GM18511 (cell line): Measurements from ENCODE around the gene CHSY3.
A peak's percentile ranks its signal among the peaks of the same experiment; 100 is the strongest.

ENCODE experiments used
- ATAC-seq: cut with Tn5 transposase; IDR thresholded peaks from one replicate; pipeline ENCODE4 v1.9.1; 2021; ENCODE audit warnings: mild to moderate bottlenecking, moderate library complexity; ENCODE audit not compliant: unreplicated experiment

Gene CHSY3

GRCh38 chr5:130090569-130091270 lies 186.5 kb downstream of the CHSY3 start:
- no peak for ATAC-seq

GRCh38 chr5:130092991-130093390 lies 188.7 kb downstream of the CHSY3 start:
- ATAC-seq: no peak

DNA sequence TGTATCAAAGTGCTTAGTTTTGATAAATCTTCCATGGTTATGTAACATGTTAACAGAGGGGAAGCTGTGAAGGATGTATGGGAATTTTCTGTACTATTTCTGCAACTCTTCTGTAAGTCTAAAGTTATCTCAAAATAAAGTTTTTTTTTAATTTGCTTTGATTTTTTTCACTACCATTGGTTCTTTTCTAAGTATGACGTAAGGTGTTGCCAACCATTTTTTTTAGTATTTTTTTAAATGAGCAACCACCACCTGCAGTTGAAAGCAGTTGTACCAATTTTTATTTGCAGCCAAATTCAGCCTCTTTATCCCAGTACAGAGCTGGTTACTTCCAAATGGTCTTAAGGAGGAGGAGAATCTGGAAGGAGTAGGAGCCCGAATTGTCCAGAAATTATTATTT lies 192.2 kb downstream of the CHSY3 start:
- ATAC-seq: no peak

DNA sequence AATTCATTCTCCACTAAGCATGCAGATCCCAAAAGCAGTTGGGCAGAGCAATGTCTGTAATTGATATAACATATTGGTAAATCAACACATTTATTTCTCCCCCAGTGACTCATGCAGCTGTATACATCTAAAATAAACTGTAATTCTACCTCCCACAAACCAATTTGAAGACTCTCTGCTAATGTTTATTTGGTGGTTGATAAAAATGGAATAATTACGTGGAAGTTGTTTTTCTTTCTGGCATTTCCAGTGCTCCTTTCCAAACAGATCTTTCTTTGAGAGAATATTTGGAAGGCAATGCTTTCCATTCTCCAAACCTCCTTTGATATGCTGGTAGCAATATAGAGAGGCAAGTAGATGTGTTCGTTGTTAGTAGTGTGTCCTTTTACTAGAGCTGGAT lies 194.7 kb downstream of the CHSY3 start:
- no peak for ATAC-seq

GRCh38 chr5:130102375-130102774 lies 198.1 kb downstream of the CHSY3 start:
- ATAC-seq: no peak

GRCh38 chr5:130102960-130103359 lies 198.7 kb downstream of the CHSY3 start:
- ATAC-seq: no peak

DNA sequence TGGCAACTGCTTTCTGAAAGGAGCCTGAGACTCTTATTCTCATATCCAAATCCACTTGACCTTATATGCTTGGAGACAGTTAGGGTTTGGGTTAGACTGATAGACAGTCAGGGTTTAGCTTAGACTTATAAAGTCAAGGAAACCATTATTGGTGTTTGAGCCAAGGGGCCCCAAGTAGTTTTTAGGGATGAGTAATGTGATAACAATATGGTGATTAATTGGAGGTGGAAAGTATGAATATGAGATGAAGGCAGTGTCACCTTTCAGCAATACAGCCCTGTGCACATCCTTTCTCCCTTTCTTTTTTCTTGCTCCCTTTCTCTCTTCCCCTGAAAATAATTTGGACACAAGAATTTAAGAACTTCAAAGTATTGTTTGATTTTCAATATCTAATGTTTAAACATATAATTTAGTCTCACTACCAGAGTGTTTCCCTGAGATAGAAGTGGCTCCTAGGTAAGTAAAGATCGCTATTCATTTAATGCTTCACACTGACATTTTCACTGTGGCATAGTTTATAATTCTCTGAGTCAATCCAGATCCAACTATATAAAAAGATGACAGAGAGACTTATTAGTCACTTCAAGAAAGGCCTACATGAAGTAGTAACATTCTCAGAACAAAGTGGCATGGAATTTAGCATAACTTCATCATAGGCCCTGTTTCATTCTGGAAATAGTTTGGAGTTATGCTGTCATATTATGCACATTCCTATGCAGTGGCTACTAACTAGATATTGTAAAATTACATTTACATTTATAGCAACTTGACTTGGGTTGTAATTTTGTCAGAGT lies 200.8 kb downstream of the CHSY3 start:
- no peak for ATAC-seq

GRCh38 chr5:130106480-130106879 lies 202.2 kb downstream of the CHSY3 start:
- ATAC-seq: no peak

DNA sequence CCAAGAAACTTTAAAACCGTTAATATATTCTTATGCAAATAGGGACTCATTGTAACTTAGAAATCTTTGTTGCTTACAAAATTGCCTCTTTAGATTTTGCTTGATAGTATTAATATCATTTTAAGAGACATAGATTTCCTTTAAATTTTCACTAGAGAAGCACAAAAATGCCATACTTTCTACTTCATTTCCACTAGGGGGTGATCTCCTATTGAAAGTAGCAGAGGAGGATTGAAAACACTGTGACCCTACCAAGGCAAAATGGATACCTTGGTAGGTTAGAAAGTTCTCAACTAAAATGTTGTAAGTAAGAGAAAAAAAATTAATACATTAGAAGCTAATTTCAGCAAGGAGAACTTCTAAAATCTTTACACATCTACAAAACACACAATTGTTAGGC lies 204.9 kb downstream of the CHSY3 start:
- ATAC-seq: peak; percentile 58

- ATAC-seq: no peak
Measured at GRCh38 chr5:130110328-130110727, 206.1 kb downstream of the CHSY3 start.

DNA sequence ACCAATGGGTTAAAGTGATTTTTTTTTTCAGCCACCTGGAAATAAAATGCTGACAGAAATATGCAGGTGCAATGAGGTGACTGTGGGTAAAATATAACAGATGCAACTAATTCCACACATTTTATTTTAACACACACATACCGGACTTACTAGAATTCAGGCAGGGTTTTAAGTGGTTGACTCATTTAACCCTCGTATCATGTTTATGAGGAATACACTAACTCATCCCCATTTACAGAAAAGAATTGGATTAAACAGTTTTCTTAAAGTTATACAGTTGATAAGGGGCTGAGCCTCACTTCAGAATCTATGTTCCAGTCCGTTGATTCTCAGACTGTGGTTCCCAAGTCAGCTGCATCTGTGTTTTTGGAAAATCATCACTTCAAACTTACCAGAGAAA lies 207.5 kb downstream of the CHSY3 start:
- ATAC-seq: no peak

GRCh38 chr5:130112246-130112645 lies 208.0 kb downstream of the CHSY3 start:
- ATAC-seq: peak; percentile 79

DNA sequence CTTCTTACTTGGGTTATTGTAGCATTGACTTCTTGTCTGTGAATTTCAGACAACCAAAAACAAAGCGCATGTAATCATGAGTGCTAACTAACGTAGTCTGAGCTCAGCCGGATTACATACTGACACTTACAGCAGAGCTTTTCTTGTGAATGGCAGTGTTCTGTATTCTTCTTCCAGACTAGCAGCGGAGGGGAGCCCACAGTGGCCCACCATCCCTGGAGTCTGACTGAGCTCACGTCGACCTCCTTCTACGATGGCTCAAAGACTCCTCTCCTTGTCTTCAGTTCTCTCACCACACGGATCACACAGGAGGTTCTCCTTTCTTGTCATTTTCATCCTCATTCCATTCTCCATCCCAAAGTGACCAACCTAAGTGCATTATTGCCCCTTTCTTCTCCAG lies 211.4 kb downstream of the CHSY3 start:
- no peak for ATAC-seq

DNA sequence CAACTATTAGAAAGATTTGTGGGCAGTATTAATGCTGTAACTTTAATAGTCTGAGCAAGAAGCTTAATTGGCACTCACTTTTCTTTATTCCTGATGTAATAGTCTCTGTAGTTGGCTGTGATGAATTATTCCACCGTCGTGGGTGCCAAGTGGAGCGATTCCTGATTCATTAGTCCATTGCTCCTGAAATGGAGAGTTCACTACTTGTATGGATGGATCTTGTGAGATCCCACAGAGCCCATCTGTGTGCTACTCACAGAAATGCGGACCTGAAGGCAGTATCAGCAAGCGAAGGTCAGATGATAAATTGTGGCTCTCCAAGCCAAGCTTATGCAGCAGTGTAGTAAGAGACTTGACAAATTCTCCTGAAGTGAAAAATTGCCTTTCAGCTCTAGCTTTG lies 212.2 kb downstream of the CHSY3 start:
- no peak for ATAC-seq

GRCh38 chr5:130116972-130117371 lies 212.7 kb downstream of the CHSY3 start:
- ATAC-seq: no peak

GRCh38 chr5:130126746-130127145 lies 222.5 kb downstream of the CHSY3 start:
- ATAC-seq: no peak

DNA sequence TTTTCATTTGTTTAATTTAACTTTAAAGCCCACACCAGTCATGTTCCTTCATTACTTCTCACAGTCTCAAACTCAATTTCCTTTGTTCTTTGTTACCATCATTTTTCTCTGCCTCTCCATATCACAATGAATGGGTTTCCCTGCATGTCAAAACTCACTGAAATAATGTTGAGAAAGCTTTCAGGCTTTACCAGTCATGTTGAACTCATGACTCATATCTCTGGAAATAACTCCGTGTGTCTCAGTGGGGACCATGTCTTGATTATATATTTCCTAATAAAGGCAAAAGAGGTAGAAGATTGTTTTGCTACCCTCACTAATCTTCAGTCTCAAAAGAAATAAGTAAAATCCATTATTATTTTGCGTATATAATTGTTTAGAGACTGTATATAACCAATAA lies 231.2 kb downstream of the CHSY3 start:
- no peak for ATAC-seq

GRCh38 chr5:130136300-130136699 lies 232.0 kb downstream of the CHSY3 start:
- no peak for ATAC-seq

GRCh38 chr5:130137681-130138080 lies 233.4 kb downstream of the CHSY3 start:
- no peak for ATAC-seq

DNA sequence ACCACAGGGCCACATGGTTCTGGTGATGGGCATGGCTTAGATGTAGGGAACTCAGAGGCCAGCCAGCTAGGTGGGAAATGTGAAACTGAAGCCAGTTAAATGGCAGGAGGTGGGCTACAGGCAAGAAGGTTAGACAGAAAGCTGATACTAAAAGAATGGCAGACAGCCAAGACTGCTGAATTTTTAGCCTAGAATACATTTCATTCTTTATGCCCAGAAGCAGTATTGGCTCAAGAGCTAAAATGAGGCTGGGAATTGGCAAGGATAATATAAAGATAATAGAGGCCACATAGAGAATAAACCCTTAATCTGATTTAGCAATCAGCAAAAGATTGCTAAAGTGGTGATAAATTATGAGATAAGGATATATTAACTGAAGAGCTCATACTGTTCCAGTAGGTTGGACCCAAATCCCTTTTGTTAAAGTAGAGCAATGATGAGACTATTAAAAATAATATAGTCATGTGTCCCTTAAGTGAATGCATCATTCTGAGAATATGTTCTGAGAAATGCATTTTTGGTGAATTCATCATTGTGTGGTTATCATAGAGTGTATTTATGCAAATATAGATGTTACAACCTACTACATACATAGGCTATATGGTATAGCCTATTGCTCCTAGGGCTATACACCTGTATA lies 234.3 kb downstream of the CHSY3 start:
- no peak for ATAC-seq

- peak; percentile 81 for ATAC-seq
Measured at GRCh38 chr5:130141659-130142320, 237.5 kb downstream of the CHSY3 start.
